Upper lobe of left lung (tissue), 4 donors: ENCODE results near the gene PZP.

Experiments
- EP300 ChIP-seq, 4 donors: sonication (generic); formaldehyde crosslinking; IDR thresholded peaks; one replicate each; pipeline ENCODE4 v1.5.1; 2017; ENCODE audit warnings: antibody characterized with exemption in 4 of 4, control low read depth in 2 of 4
- POLR2A ChIP-seq, 4 donors: fragments of 450-650 bp; IDR thresholded peaks; one replicate each; pipeline ENCODE4 v1.5.1; 2016 to 2017; ENCODE audit warnings: antibody characterized with exemption in 4 of 4, mild to moderate bottlenecking in 2 of 4
- POLR2AphosphoS5 ChIP-seq, 2 donors: sonication (generic); formaldehyde crosslinking; IDR thresholded peaks; one replicate each; pipeline ENCODE4 v1.5.1; 2017; ENCODE audit warnings: antibody characterized with exemption in 2 of 2
- TF ChIP-seq, protein P1 (sequence below), 6 experiments: fragments of 450-650 bp in 4 of 6; fragments of 200-600 bp in 2 of 6; sonication (generic) in 2 of 6; IDR thresholded peaks; one replicate each; pipeline ENCODE4 v1.5.1; 2016 to 2019; ENCODE audit warnings: antibody characterized with exemption in 6 of 6

DNA sequence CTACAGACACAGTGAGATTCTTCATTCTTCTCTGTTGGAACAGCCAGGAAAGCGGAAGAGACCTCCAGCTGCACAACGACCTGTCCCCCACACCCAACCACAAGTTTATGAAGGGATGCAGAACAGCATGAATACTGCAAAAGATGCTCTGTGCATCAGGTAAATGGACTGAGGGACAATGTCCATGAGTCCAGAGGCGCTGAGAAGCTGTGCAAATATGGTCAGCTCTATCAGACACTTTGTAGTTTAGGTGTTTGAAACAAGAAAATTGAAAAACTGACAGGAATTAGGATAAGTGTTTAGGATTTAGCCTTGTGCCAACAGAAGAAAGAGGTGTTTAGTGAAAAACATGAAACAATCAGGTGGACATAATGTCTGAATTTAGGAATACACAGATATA is 33.1 kb upstream of the PZP start:
- TF ChIP-seq, protein P1, sequence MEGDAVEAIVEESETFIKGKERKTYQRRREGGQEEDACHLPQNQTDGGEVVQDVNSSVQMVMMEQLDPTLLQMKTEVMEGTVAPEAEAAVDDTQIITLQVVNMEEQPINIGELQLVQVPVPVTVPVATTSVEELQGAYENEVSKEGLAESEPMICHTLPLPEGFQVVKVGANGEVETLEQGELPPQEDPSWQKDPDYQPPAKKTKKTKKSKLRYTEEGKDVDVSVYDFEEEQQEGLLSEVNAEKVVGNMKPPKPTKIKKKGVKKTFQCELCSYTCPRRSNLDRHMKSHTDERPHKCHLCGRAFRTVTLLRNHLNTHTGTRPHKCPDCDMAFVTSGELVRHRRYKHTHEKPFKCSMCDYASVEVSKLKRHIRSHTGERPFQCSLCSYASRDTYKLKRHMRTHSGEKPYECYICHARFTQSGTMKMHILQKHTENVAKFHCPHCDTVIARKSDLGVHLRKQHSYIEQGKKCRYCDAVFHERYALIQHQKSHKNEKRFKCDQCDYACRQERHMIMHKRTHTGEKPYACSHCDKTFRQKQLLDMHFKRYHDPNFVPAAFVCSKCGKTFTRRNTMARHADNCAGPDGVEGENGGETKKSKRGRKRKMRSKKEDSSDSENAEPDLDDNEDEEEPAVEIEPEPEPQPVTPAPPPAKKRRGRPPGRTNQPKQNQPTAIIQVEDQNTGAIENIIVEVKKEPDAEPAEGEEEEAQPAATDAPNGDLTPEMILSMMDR (IDR thresholded peaks at IDR 0.05): no peak
- no peak for TF ChIP-seq EP300 (IDR thresholded peaks at IDR 0.05)
- TF ChIP-seq POLR2AphosphoS5 (IDR thresholded peaks at IDR 0.05): no peak
- no peak for TF ChIP-seq POLR2A (IDR thresholded peaks at IDR 0.05)
